ENCODE measurements around the gene SLC34A1.
"Not testable (repeated sequence)": the region's sequence is repeated elsewhere in the genome, so short reads cannot be mapped to it uniquely, and the experiment has no call there.

SLC34A1 gene

DNA sequence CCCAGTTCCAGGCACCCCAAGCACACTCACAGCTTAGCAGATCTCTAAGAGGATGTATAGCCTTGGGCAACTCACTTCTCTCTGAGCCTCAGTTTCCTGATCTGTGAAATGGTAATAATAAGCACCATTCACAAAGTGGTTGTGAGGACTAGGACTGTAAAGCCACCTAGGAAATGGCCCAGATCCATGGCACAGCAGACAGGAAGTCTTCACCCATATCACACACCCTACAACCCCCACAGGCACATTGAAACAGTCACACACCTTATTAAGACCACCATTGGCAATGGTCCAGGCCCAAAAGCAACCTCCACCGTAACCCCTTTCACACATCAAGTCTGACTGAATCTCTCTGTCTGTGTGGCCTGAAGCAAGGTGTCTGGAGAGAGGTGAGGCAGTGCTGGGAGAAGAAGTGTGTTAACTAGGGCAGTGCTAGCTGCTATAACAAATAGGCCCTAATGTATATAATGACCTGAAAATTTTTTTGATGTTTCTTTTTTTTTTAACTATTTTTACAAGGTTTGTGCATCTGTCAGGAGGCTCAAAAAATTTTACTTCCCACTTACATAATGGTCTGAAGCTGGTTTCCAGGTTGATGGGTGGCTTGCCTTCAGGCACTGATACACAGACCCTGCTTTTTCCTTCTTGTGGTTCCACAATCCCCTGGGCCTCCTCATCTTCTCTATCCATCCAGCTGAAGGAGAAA is 28.9 kb upstream of the SLC34A1 start:
- no peak for DNase-seq

GRCh38 chr5:177355868-177356168 is 28.4 kb upstream of the SLC34A1 start:
- DNase-seq = peak; percentile 26

GRCh38 chr5:177356746-177357145 is 27.5 kb upstream of the SLC34A1 start:
- no peak for DNase-seq

- DNase-seq = no peak
Observed at GRCh38 chr5:177357146-177357458, 27.1 kb upstream of the SLC34A1 start.

DNA sequence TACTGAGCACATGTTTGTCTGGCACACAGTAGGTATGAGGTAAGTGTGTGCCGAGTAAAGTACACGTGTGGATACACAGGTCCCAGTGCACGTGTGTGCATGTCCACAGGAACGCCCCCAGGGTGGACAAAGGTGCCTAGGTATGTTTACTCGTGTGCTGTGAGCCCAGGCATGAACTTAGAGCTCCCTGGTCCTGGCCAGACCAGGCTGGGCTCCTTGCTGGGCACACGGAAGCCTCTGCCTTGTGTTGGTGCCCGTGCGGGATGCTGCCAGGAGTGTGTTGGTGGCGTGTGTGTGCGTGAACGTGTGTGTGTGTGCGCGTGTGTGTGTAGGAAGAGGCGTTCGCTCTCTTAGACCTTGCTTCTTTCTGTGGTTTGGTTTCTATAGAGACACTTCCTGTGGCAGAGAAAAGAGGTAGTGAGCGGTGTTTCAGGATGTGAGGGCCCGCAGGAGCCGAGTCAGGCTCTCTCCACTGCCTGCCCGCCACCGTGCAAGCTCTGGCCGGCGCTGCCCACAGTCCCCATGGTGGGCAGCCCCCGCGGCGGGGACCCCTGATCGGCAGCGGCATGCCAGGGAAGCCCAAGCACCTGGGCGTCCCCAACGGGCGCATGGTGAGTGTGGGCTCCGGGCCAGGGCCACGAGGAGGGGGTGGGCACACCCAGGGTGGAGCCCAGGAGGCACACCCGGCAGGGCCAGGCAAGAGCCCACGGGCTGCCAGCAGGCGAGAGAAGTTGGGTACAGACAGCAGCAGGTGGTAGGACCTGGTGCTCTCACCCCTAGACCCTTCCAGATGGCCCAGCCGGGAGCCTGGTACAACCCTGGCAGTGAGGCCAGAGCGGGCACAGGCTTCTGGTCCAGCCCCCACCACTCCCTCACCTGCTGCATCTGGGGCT is 26.5 kb upstream of the SLC34A1 start, which contains the start of gene RGS14:
Gene RGS14 (plus strand): TSS at position 466 of the 893 bp plus-strand sequence. CDS start 101 bp downstream, at position 567.
- DNase-seq = peak; percentile 88

- no peak for DNase-seq
Observed at GRCh38 chr5:177358370-177358819, 25.8 kb upstream of the SLC34A1 start.

- DNase-seq = no peak
Observed at GRCh38 chr5:177359451-177359851, 24.8 kb upstream of the SLC34A1 start.

GRCh38 chr5:177359860-177360259 is 24.4 kb upstream of the SLC34A1 start:
- no peak for DNase-seq

- DNase-seq = not testable (repeated sequence)
Observed at GRCh38 chr5:177360740-177361139, 23.5 kb upstream of the SLC34A1 start.

- DNase-seq = peak; percentile 57
Observed at GRCh38 chr5:177361418-177362291, 22.6 kb upstream of the SLC34A1 start.

DNA sequence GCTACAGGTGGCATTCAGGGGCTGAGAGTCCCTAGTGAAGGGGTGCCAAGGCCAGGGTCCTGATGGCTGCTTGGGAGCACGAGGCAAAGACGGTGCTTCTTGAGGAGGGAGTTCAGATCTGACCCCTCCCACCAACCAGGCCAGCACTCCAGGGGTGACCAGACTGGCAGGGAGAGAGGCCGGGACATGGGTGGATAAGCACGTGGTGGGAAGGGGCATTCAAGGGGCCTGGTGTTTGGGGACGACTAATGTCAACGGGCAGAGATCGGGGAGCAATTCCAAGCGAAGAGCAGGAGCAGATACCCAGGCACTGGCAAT is 22.0 kb upstream of the SLC34A1 start:
- no peak for DNase-seq

DNA sequence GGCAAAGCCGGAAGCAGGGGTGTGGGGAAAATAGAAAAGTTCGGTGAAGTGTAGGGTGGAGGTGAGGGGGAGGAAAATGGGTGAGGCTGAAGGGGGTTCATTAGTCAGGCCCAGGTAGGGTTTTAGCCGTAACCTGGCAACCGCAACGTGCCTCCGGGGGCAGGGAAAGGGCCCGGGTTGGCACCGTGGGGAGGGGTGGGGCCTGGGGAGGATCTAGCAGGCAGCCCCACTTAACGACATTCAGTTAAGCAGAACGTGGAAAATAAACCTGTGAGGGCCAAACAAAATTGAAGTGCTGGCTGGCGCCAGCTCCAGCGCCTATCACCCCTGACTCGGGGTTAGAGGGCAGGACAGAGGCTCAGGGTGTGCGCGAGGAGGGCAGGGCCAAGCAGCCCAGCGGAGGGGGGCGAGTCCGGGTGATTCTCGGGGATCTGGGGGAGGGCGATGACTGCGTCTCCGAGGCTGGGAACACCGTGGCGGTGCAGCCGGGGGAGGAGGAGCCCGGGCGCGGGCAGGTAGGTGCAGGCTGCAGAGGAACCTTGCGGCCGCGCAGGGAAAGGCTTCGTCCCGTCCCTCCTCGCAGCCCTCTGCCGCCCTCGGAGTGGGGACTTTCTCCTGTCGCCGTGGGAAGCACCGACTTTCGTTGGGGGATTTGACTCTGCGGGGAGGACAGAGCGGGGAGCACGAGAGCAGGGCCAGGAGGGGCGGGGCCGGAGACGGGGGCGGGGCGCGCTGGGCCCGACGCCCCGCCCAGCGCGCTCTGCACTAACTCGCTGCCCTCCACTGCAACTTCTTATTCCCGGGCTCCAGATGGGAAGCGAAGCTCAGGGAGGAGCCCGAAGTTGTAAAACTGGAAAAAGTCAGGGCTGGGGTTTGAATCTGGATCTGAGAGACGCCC is 21.4 kb upstream of the SLC34A1 start:
- DNase-seq = peak; percentile 67

GRCh38 chr5:177363565-177363964 is 20.7 kb upstream of the SLC34A1 start:
- DNase-seq = no peak

GRCh38 chr5:177364159-177364962 is 19.9 kb upstream of the SLC34A1 start:
- DNase-seq = peak; percentile 62

- DNase-seq = no peak
Observed at GRCh38 chr5:177365845-177366527, 18.2 kb upstream of the SLC34A1 start.

- no peak for DNase-seq
Observed at GRCh38 chr5:177366528-177367322, 17.5 kb upstream of the SLC34A1 start.

DNA sequence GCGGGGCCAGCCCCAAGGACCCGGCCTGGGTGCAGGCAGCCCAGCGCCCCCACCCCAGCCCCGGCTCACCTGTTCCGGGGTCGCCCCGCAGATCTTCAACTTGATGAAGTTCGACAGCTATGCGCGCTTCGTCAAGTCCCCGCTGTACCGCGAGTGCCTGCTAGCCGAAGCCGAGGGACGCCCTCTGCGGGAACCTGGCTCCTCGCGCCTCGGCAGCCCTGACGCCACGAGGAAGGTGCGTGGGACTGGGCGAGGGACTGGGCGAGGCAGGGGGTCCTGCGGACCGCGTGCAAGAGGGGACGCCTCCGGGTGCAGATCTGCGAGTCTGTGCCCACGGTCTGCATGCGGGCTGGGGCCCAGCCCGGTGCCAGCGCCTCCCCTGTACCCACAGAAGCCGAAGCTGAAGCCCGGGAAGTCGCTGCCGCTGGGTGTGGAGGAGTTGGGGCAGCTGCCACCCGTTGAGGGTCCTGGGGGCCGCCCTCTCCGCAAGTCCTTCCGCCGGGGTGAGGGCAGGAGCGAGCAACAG is 16.8 kb upstream of the SLC34A1 start:
- no peak for DNase-seq

GRCh38 chr5:177367981-177368868 is 16.0 kb upstream of the SLC34A1 start:
- no peak for DNase-seq

Measured in suppressor macrophage treated with lipopolysaccharide for 4 hours (primary cell).